Measurements from ENCODE around the gene RBBP8NL. TPM values are rescaled to one million over a fixed set of nuclear protein-coding genes. Genes with fewer than 3 reads are reported as not detected.

Gene RBBP8NL
- total and polyA plus RNA-seq, 2 of the 8 experiments (the other 6 are each of a cell fraction or from before 2014, with no cell fraction given) = 0.43 to 0.48 TPM

- TF ChIP-seq NANOG (IDR thresholded peaks at IDR 0.05; ENCODE audit: insufficient read depth, low read depth, low read length, poor library complexity, severe bottlenecking) = no peak
- TF ChIP-seq RAD21 (IDR thresholded peaks at IDR 0.05 in 1 of 2, conservative IDR thresholded peaks at IDR 0.05 in 1 of 2; ENCODE audit: low read depth in 2 of 2, low read length in 2 of 2) = no peak
- TF ChIP-seq KDM5A (IDR thresholded peaks at IDR 0.05; ENCODE audit: low read length) = no peak
- no peak for TF ChIP-seq YY1 (IDR thresholded peaks at IDR 0.05; ENCODE audit: low read depth, low read length)
Measured at GRCh38 chr20:62451970-62452369, 24.6 kb upstream of the RBBP8NL start (continued).

Measured in H1 (cell line).